H9 (cell line): ENCODE measurements around the gene KRT79. TPM values are rescaled to one million over a fixed set of nuclear protein-coding genes. Genes with fewer than 3 reads are reported as not detected.

Experiments
- DNase-seq: peaks from one replicate; pipeline ENCODE4 v3.0.0-alpha.2; 2017
- H2AFZ ChIP-seq: one replicate; pipeline ENCODE4 v1.6.1; 2013; ENCODE audit warnings: mild to moderate bottlenecking, low read length, control low read depth, moderate library complexity
- H2AK5ac ChIP-seq: 2 replicates; pipeline ENCODE4 v1.6.1; 2013; ENCODE audit warnings: low read length, control low read depth, mixed read lengths; ENCODE audit not compliant: insufficient read length
- H2BK120ac ChIP-seq: one replicate; pipeline ENCODE4 v1.6.1; 2013; ENCODE audit warnings: low read depth, mild to moderate bottlenecking, low read length, control low read depth, inconsistent platforms; ENCODE audit not compliant: poor library complexity, severe bottlenecking
- H2BK12ac ChIP-seq: 2 replicates; pipeline ENCODE4 v1.6.1; 2013; ENCODE audit warnings: low read length, control low read depth, mixed read lengths, low read depth; ENCODE audit not compliant: insufficient read length
- H2BK15ac ChIP-seq: 2 replicates; pipeline ENCODE4 v1.6.1; 2013; ENCODE audit warnings: low read depth, low read length, control low read depth
- H2BK20ac ChIP-seq: one replicate; pipeline ENCODE4 v1.6.1; 2013; ENCODE audit warnings: low read depth, mild to moderate bottlenecking, low read length, control low read depth, inconsistent platforms; ENCODE audit not compliant: poor library complexity, severe bottlenecking
- H2BK5ac ChIP-seq: 2 replicates; pipeline ENCODE4 v1.6.1; 2013; ENCODE audit warnings: low read length, control low read depth, mixed read lengths; ENCODE audit not compliant: insufficient read length
- H3K14ac ChIP-seq: 2 replicates; pipeline ENCODE4 v1.6.1; 2013; ENCODE audit warnings: low read length, control low read depth; ENCODE audit not compliant: insufficient read depth
- H3K18ac ChIP-seq: 2 replicates; pipeline ENCODE4 v1.6.1; 2013; ENCODE audit warnings: low read depth, mild to moderate bottlenecking, mixed read lengths, low read length, control low read depth; ENCODE audit not compliant: insufficient read length
- H3K23ac ChIP-seq: 2 replicates; pipeline ENCODE4 v1.6.1; 2013; ENCODE audit warnings: low read length, control low read depth, mixed read lengths, low read depth; ENCODE audit not compliant: insufficient read length
- H3K23me2 ChIP-seq: 2 replicates; pipeline ENCODE4 v1.6.1; 2013; ENCODE audit warnings: low read depth, mild to moderate bottlenecking, mixed read lengths, low read length, control low read depth; ENCODE audit not compliant: insufficient read length, poor library complexity, severe bottlenecking
- H3K27ac ChIP-seq: 2 replicates; pipeline ENCODE4 v1.5.1; 2013; ENCODE audit warnings: low read length, control low read depth, mixed read lengths, low read depth; ENCODE audit not compliant: insufficient read length
- H3K27me3 ChIP-seq: 2 replicates; pipeline ENCODE4 v1.6.1; 2013; ENCODE audit warnings: low read length, control low read depth, inconsistent platforms; ENCODE audit not compliant: insufficient read depth
- H3K4ac ChIP-seq: 2 replicates; pipeline ENCODE4 v1.6.1; 2013; ENCODE audit warnings: low read depth, mild to moderate bottlenecking, control low read depth, inconsistent platforms, low read length, moderate library complexity
- H3K4me1 ChIP-seq: 2 replicates; pipeline ENCODE4 v1.6.1; 2013; ENCODE audit warnings: low read length, control low read depth, inconsistent platforms; ENCODE audit not compliant: insufficient read depth
- H3K4me2 ChIP-seq: 2 replicates; pipeline ENCODE4 v1.6.1; 2013; ENCODE audit warnings: low read length, control low read depth, mixed read lengths; ENCODE audit not compliant: insufficient read length, insufficient read depth
- H3K56ac ChIP-seq: 2 replicates; pipeline ENCODE4 v1.6.1; 2013; ENCODE audit warnings: low read depth, mild to moderate bottlenecking, mixed read lengths, low read length, control low read depth; ENCODE audit not compliant: insufficient read length
- H3K79me1 ChIP-seq: 2 replicates; pipeline ENCODE4 v1.6.1; 2013; ENCODE audit warnings: low read depth, mild to moderate bottlenecking, moderate library complexity, low read length, control low read depth, inconsistent platforms; ENCODE audit not compliant: insufficient read depth, poor library complexity, severe bottlenecking
- H3K79me2 ChIP-seq: 2 replicates; pipeline ENCODE4 v1.6.1; 2013; ENCODE audit warnings: low read length, control low read depth, inconsistent platforms; ENCODE audit not compliant: insufficient read depth
- H3K9ac ChIP-seq: 2 replicates; pipeline ENCODE4 v1.6.1; 2013; ENCODE audit warnings: low read length, control low read depth, mixed read lengths; ENCODE audit not compliant: insufficient read length; ENCODE audit errors: extremely low read depth
- H3K9me3 ChIP-seq: one replicate; pipeline ENCODE4 v1.6.1; 2013; ENCODE audit warnings: low read depth, low read length, inconsistent platforms; ENCODE audit not compliant: control insufficient read depth
- H3T11ph ChIP-seq: one replicate; pipeline ENCODE4 v1.6.1; 2013; ENCODE audit warnings: mild to moderate bottlenecking, low read length, control low read depth, inconsistent platforms
- H4K20me1 ChIP-seq: one replicate; pipeline ENCODE4 v1.6.1; 2013; ENCODE audit not compliant: control insufficient read depth, insufficient read length, insufficient read depth
- H4K5ac ChIP-seq: 2 replicates; pipeline ENCODE4 v1.6.1; 2013; ENCODE audit warnings: low read depth, mild to moderate bottlenecking, mixed read lengths, low read length, control low read depth; ENCODE audit not compliant: insufficient read length
- H4K8ac ChIP-seq: replicated peaks from 2 replicates; pipeline ENCODE4 v1.6.1; 2013; ENCODE audit warnings: low read length, control low read depth, mixed read lengths, low read depth; ENCODE audit not compliant: insufficient read length
- H4K91ac ChIP-seq: 2 replicates; pipeline ENCODE4 v1.6.1; 2013; ENCODE audit warnings: low read depth, mild to moderate bottlenecking, moderate library complexity, mixed read lengths, low read length, control low read depth; ENCODE audit not compliant: insufficient read length
- H3K27ac Mint-ChIP-seq, 3 experiments: 2 replicates in 2 of 3; 3 replicates in 1 of 3; pipeline ENCODE4 v1.8.0; 2020 to 2021; ENCODE audit warnings: mixed read lengths in 3 of 3, mild to moderate bottlenecking in 1 of 3, moderate library complexity in 1 of 3
- H3K27me3 Mint-ChIP-seq: 2 replicates; pipeline ENCODE4 v1.8.0; 2021; ENCODE audit warnings: low read depth, mild to moderate bottlenecking, moderate library complexity, mixed read lengths
- H3K36me3 Mint-ChIP-seq, 3 experiments: 2 replicates in 2 of 3; 3 replicates in 1 of 3; pipeline ENCODE4 v1.8.0; 2020 to 2021; ENCODE audit warnings: low read depth in 3 of 3, mixed read lengths in 3 of 3; ENCODE audit not compliant: insufficient read depth in 1 of 3
- H3K4me1 Mint-ChIP-seq, 2 experiments: 2 replicates each; pipeline ENCODE4 v1.8.0; 2020; ENCODE audit warnings: mixed read lengths in 2 of 2
- H3K4me3 Mint-ChIP-seq, 2 experiments: 2 replicates in 1 of 2; 3 replicates in 1 of 2; pipeline ENCODE4 v1.8.0; 2020 to 2021; ENCODE audit warnings: mild to moderate bottlenecking in 2 of 2, mixed read lengths in 2 of 2, moderate library complexity in 1 of 2
- H3K9me3 Mint-ChIP-seq, 2 experiments: 2 replicates in 1 of 2; 3 replicates in 1 of 2; pipeline ENCODE4 v1.8.0; 2020; ENCODE audit warnings: mild to moderate bottlenecking in 2 of 2, mixed read lengths in 2 of 2, moderate library complexity in 1 of 2
- WGBS: extraction: QIAGEN DNeasy Blood & Tissue Kit; methylation state at CpG from one replicate; pipeline ENCODE4 v1.1.7; 2013; ENCODE audit warnings: missing lambda C conversion rate, low lambda C conversion rate, mixed read lengths; ENCODE audit not compliant: insufficient read length; ENCODE audit errors: extremely low coverage; 5-methylcytosine and 5-hydroxymethylcytosine counted together
- total RNA-seq: library from RNA; stranded (reverse); gene quantifications from 2 replicates; pipeline ENCODE4 v1.2.1, GENCODE V29; 2021
- TF ChIP-seq, protein P1 (sequence below): fragments of 200-600 bp; sonication (generic); conservative IDR thresholded peaks from 3 replicates; pipeline ENCODE4 v1.8.0; 2021; ENCODE audit warnings: antibody characterized with exemption, mild to moderate bottlenecking

KRT79 gene
- total RNA-seq, 1 experiment from 2014 or later, result not detected

DNA sequence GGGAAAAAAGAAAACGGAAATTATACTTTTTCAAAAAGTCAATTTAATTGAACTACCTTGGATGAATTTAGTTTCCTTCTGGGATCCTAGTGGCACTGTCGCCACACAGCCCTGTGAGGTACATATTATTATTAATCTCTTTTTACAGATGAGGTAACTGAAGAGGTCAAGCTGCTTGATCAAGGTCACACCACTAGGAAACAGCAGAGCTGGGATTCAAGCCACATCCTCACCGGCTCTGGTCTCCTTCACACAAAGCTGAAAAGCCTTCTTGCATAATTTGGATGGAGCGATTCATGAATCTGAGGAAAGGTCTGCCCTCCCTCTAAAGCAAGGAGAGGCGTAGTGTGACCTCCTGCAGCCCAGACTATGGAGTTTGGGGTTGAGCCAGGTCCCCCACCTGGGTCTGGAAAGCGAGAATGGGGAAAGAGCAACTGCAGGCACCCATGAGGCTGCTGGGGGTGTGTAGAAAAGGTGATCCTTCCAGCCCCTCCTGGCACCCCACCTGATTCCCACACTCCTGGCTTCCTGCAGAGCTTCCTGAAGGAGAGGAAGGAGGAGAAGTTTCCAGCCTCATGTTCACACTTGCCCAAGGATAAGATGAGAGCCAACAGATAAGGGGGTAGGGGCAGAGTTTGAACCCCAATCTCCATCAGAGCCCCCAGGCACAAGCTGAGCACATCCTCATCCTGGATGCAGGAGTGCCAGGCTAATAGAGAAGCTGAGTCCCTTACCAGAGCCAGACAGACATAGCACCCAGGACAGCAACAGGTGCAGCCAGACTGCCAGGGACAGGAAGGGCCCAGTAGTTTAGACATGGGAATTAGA is 3.9 kb upstream of the KRT79 start:
- Histone ChIP-seq H3K79me1 (no peaks in the 10 kb centered on the region), H2BK12ac (no peak overlapping the region), H3K9me3 (no peaks in the 10 kb centered on the region), H3K27me3 (no peaks in the 10 kb centered on the region; the same call in 1 of the 2 replicates), H3K27ac (no peak overlapping the region), H3T11ph (no peak overlapping the region), H2BK20ac (no peak overlapping the region), H2BK120ac (no peak overlapping the region), H3K23ac (no peak overlapping the region), H2AK5ac (no peak overlapping the region), H3K14ac (no peak overlapping the region), H3K9ac (no peak overlapping the region), H4K5ac (no peak overlapping the region), H3K4me2 (no peak overlapping the region), H4K91ac (no peak overlapping the region), H3K56ac (no peak overlapping the region), H3K18ac (no peak overlapping the region), H2BK15ac (no peak overlapping the region), H4K8ac (no peak overlapping the region), H3K4ac (no peak overlapping the region), H2AFZ (no peak overlapping the region), H3K4me1 (no peaks in the 10 kb centered on the region), H2BK5ac (no peak overlapping the region), H3K79me2 (no peaks in the 10 kb centered on the region), H3K23me2 (no peaks in the 10 kb centered on the region), H4K20me1 (no peaks in the 10 kb centered on the region)
- H3K4me3 Mint-ChIP-seq, result no peak overlapping the region
- H3K36me3 Mint-ChIP-seq, result no peaks in the 10 kb centered on the region
- no peaks in the 10 kb centered on the region; a peak in 1 of 4 replicates for H3K4me1 Mint-ChIP-seq
- DNase-seq, result peak; percentile 23
- no CpG with 5 or more reads among the region's 6 CpGs for WGBS
- peaks cover 17% of the 10 kb centered on the region for H3K27me3 Mint-ChIP-seq
- no peak overlapping the region for H3K27ac Mint-ChIP-seq
- no peaks in the 10 kb centered on the region for H3K9me3 Mint-ChIP-seq
- TF ChIP-seq, protein P1, sequence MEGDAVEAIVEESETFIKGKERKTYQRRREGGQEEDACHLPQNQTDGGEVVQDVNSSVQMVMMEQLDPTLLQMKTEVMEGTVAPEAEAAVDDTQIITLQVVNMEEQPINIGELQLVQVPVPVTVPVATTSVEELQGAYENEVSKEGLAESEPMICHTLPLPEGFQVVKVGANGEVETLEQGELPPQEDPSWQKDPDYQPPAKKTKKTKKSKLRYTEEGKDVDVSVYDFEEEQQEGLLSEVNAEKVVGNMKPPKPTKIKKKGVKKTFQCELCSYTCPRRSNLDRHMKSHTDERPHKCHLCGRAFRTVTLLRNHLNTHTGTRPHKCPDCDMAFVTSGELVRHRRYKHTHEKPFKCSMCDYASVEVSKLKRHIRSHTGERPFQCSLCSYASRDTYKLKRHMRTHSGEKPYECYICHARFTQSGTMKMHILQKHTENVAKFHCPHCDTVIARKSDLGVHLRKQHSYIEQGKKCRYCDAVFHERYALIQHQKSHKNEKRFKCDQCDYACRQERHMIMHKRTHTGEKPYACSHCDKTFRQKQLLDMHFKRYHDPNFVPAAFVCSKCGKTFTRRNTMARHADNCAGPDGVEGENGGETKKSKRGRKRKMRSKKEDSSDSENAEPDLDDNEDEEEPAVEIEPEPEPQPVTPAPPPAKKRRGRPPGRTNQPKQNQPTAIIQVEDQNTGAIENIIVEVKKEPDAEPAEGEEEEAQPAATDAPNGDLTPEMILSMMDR, result no peak
